ENCODE data around the gene SUN5. TPM values are rescaled to one million over a fixed set of nuclear protein-coding genes. Genes with fewer than 3 reads are reported as not detected.

Gene SUN5
- total and polyA plus RNA-seq, 2 donors (not counting 1 experiment from before 2014, with no cell fraction given) = not detected

- Mint-ChIP-seq H3K4me3 (no peak overlapping the region), H3K27me3 (peaks cover 9% of the 10 kb centered on the region), H3K27ac (no peak overlapping the region), H3K4me1 (no peaks in the 10 kb centered on the region), H3K9me3 (ENCODE audit: insufficient read depth) (no peaks in the 10 kb centered on the region)
- H4K20me1 ChIP-seq (ENCODE audit: control insufficient read depth, insufficient read depth, low read length, poor library complexity, severe bottlenecking) = no peaks in the 10 kb centered on the region
- 84% methylated on average over 12 of the region's 16 CpGs for WGBS (ENCODE audit: insufficient coverage)
- no peak overlapping the region for H3K27ac ChIP-seq (ENCODE audit: low read length in 2 of 2)
- H3K9ac ChIP-seq (ENCODE audit: low read length) = no peak overlapping the region
- ChIA-PET CTCF (no interaction called here), POLR2A (no interaction called here)
- H3K36me3 ChIP-seq (replicated peaks in 1 of 2; ENCODE audit: control extremely low read depth in 1 of 2, control insufficient read depth in 1 of 2, extremely low read depth in 1 of 2, insufficient read depth in 2 of 2, low read length in 1 of 2) = no peaks in the 10 kb centered on the region
- TF ChIP-seq CTCF (IDR thresholded peaks at IDR 0.05) = no peak
- no peak for TF ChIP-seq EZH2 (IDR thresholded peaks at IDR 0.05; ENCODE audit: borderline replicate concordance, insufficient read depth, low read depth, low read length, poor library complexity, severe bottlenecking)
- H3K4me2 ChIP-seq (replicated peaks; ENCODE audit: low read depth, low read length, poor library complexity, severe bottlenecking) = no peak overlapping the region
- no peak for ATAC-seq (ENCODE audit: low read depth)
- H3K79me2 ChIP-seq (ENCODE audit: control insufficient read depth, insufficient read depth, low read length) = no peaks in the 10 kb centered on the region
- no peaks in the 10 kb centered on the region for H3K27me3 ChIP-seq (replicated peaks in 1 of 4; ENCODE audit: control extremely low read depth in 1 of 4, control insufficient read depth in 3 of 4, insufficient read depth in 4 of 4, low read length in 3 of 4)
- no peaks in the 10 kb centered on the region for H3K9me3 ChIP-seq (ENCODE audit: control extremely low read depth in 1 of 3, control insufficient read depth in 2 of 3, insufficient read depth in 1 of 3, low read length in 2 of 3)
- intact Hi-C loops (cut with micrococcal nuclease) = no loop called here
- H3K4me1 ChIP-seq (ENCODE audit: control insufficient read depth in 2 of 2, insufficient read depth in 2 of 2, low read length in 2 of 2) = no peaks in the 10 kb centered on the region
- no peak for DNase-seq
- H2AFZ ChIP-seq (ENCODE audit: insufficient read depth, low read depth, low read length, poor library complexity, severe bottlenecking) = no peak overlapping the region
- H3K4me3 ChIP-seq (ENCODE audit: control extremely low read depth in 1 of 5, extremely low read depth in 1 of 5, insufficient read depth in 1 of 5, low read depth in 2 of 5, low read length in 4 of 5) = no peak overlapping the region
Measured at GRCh38 chr20:33014336-33015113, 10.3 kb upstream of the SUN5 start.

DNA sequence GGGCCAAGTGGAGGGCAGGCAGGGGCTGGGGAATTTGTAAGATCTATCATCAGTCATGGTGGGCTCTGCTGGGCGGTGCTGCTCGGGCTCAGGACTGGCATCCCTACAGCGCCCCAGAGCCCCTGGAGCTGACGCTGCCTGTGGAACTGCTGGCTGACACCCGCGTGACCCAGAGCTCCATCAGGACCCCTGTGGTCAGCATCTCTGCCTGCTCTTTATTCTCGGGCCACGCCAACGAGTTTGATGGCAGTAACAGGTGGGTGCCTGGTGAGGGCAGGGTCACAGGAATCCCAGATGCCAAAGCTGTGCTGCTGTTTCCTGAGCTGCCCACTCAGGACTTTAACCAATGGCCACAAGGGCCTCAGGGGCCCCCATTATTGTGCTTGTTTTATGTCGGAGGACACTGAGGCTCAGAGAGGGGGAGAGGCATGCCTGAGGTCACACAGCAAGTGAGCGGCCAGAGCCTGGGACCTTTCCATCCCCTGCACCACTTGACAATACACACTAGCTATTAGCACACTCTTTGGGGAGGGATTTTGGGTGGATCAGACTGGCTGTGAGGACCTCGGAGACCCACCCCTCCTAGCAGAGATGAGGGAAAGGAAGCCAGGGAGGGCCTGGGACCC, 9.6 kb upstream of the SUN5 start:
- CTCF ChIA-PET = no interaction called here

More for the DNA sequence above, 9.6 kb upstream of the SUN5 start:
- no peaks in the 10 kb centered on the region for H3K36me3 ChIP-seq (replicated peaks in 1 of 2; ENCODE audit: control extremely low read depth in 1 of 2, control insufficient read depth in 1 of 2, extremely low read depth in 1 of 2, insufficient read depth in 2 of 2, low read length in 1 of 2)
- H3K9me3 Mint-ChIP-seq (ENCODE audit: insufficient read depth) = no peaks in the 10 kb centered on the region
- no peaks in the 10 kb centered on the region for H3K27me3 ChIP-seq (replicated peaks in 1 of 4; ENCODE audit: control extremely low read depth in 1 of 4, control insufficient read depth in 3 of 4, insufficient read depth in 4 of 4, low read length in 3 of 4)
- H3K9me3 ChIP-seq (ENCODE audit: control extremely low read depth in 1 of 3, control insufficient read depth in 2 of 3, insufficient read depth in 1 of 3, low read length in 2 of 3) = no peaks in the 10 kb centered on the region
- no peaks in the 10 kb centered on the region for H4K20me1 ChIP-seq (ENCODE audit: control insufficient read depth, insufficient read depth, low read length, poor library complexity, severe bottlenecking)
- H3K4me1 ChIP-seq (ENCODE audit: control insufficient read depth in 2 of 2, insufficient read depth in 2 of 2, low read length in 2 of 2) = no peaks in the 10 kb centered on the region
- H3K4me1 Mint-ChIP-seq = peaks cover 2% of the 10 kb centered on the region
- intact Hi-C loops (cut with micrococcal nuclease) = no loop called here
- no peak overlapping the region for H3K9ac ChIP-seq (ENCODE audit: low read length)
- H3K27me3 Mint-ChIP-seq = peaks cover 9% of the 10 kb centered on the region
- no peak overlapping the region for H3K27ac Mint-ChIP-seq
- POLR2A ChIA-PET = no interaction called here
- no peak overlapping the region for H3K4me3 ChIP-seq (ENCODE audit: control extremely low read depth in 1 of 5, extremely low read depth in 1 of 5, insufficient read depth in 1 of 5, low read depth in 2 of 5, low read length in 4 of 5)
- DNase-seq (no peak), ATAC-seq (ENCODE audit: low read depth) (no peak)
- no peak overlapping the region for H3K27ac ChIP-seq (ENCODE audit: low read length in 2 of 2)
- H3K79me2 ChIP-seq (ENCODE audit: control insufficient read depth, insufficient read depth, low read length) = no peaks in the 10 kb centered on the region
- H2AFZ ChIP-seq (ENCODE audit: insufficient read depth, low read depth, low read length, poor library complexity, severe bottlenecking) = no peak overlapping the region
- no peak overlapping the region for H3K4me2 ChIP-seq (replicated peaks; ENCODE audit: low read depth, low read length, poor library complexity, severe bottlenecking)
- no peak for TF ChIP-seq EZH2 (IDR thresholded peaks at IDR 0.05; ENCODE audit: borderline replicate concordance, insufficient read depth, low read depth, low read length, poor library complexity, severe bottlenecking)
- TF ChIP-seq CTCF (IDR thresholded peaks at IDR 0.05) = no peak
- WGBS (ENCODE audit: insufficient coverage) = 79% methylated on average over 9 of the region's 12 CpGs
- H3K4me3 Mint-ChIP-seq = no peak overlapping the region

All from B cell (primary cell).